ENCODE data around the gene PNISR. TPM values are rescaled to one million over a fixed set of nuclear protein-coding genes. Genes with fewer than 3 reads are reported as not detected.

The PNISR gene
- total RNA-seq, 1 experiment from 2014 or later, result 91.3 TPM

DNA sequence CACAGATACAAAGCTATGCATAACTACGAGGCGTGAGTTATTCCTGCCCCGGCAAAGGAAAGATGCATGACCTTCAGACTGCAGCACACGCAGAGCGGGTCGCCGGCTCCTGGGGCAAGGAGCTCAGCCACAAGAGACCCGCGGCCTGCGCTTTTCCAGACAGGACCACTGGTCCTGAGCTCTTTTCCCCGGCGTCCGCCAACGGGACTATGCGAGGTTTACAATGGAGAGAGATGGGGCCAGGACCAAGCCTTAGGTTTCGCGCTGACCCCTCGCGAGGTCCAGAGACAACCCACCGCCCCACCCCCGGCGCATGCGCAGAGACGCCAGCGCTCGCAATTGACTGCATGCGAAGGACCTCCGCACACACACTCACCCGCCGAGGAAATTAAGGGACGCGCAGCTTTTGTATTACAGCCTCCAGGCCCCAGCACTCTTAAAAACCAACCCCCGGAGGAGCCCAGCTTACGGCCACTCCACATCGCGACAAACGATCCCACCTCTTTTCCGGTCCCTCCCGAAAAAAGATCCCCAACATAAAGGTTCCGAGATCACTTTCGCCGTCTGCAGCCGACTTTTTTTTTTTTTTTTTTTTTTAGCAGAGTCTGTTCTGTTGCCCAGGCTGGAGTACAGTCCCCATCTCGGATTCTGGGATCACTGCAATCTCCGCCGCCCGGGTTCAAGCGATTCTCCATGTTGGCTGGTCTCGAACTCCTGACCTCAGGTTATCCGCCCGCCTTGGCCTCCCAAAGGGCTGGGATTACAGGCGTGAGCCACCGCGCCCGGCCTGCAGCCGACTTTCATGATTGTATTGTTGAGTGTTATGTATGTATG is 31.2 kb downstream of the PNISR start, which contains the start of gene COQ3:
Gene COQ3, minus strand, starts transcription at position 498 of the 834 bp plus-strand sequence. Its CDS starts 16 bp downstream, at position 482.
- POLR2A ChIA-PET, result interaction anchor here (0.6 to 1.0 kb wide), 3 partner anchors 46 to 1303 kb away, joined by 3 to 4 read pairs (median 3); no protein-coding TSS in a partner anchor
- in situ Hi-C loops (cut with HindIII; ENCODE audit: low pct_unique_long_range_greater_than_20kb, low sequenced_read_pairs) (no loop called here), intact Hi-C loops (cut with micrococcal nuclease; ENCODE audit: unreplicated experiment) (loop anchor here (5.0 kb wide), 1 partner anchor 62 kb away; no protein-coding TSS in a partner anchor)
- Histone ChIP-seq H3K9me3 (ENCODE audit: control insufficient read depth, insufficient read depth, low read depth, low read length) (no peaks in the 10 kb centered on the region), H3K27me3 (ENCODE audit: control insufficient read depth, insufficient read depth, low read length) (no peaks in the 10 kb centered on the region), H3K4me1 (ENCODE audit: control insufficient read depth, insufficient read depth, low read length) (no peaks in the 10 kb centered on the region), H3K27ac (ENCODE audit: low read length) (peak within 1 kb of the TSS; percentile 92), H3K36me3 (ENCODE audit: control insufficient read depth, insufficient read depth, low read length) (peaks cover 14% of the 10 kb centered on the region), H3K4me3 (ENCODE audit: low read depth in 2 of 2, low read length in 2 of 2) (peak within 1 kb of the TSS; percentile 83 to 85)
- DNase-seq (ENCODE audit: low read depth, low spot score) (peak; percentile 42), ATAC-seq (peak; percentile 94)
- CTCF ChIA-PET, result interaction anchor here (0.7 kb wide), 2 partner anchors 8 to 1068 kb away, joined by 11 to 13 read pairs; no protein-coding TSS in a partner anchor
- no TSS peak for BruUV-seq (replicated peaks)
- TF ChIP-seq POLR2AphosphoS5 (IDR thresholded peaks at IDR 0.05; ENCODE audit: low read depth, low read length) (peak; percentile 88), TCF7L2 (IDR thresholded peaks at IDR 0.05; ENCODE audit: low read depth, low read length) (no peak)
- TF ChIP-seq, protein P1, sequence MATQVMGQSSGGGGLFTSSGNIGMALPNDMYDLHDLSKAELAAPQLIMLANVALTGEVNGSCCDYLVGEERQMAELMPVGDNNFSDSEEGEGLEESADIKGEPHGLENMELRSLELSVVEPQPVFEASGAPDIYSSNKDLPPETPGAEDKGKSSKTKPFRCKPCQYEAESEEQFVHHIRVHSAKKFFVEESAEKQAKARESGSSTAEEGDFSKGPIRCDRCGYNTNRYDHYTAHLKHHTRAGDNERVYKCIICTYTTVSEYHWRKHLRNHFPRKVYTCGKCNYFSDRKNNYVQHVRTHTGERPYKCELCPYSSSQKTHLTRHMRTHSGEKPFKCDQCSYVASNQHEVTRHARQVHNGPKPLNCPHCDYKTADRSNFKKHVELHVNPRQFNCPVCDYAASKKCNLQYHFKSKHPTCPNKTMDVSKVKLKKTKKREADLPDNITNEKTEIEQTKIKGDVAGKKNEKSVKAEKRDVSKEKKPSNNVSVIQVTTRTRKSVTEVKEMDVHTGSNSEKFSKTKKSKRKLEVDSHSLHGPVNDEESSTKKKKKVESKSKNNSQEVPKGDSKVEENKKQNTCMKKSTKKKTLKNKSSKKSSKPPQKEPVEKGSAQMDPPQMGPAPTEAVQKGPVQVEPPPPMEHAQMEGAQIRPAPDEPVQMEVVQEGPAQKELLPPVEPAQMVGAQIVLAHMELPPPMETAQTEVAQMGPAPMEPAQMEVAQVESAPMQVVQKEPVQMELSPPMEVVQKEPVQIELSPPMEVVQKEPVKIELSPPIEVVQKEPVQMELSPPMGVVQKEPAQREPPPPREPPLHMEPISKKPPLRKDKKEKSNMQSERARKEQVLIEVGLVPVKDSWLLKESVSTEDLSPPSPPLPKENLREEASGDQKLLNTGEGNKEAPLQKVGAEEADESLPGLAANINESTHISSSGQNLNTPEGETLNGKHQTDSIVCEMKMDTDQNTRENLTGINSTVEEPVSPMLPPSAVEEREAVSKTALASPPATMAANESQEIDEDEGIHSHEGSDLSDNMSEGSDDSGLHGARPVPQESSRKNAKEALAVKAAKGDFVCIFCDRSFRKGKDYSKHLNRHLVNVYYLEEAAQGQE (IDR thresholded peaks at IDR 0.05; ENCODE audit: insufficient read depth in 1 of 2, low read depth in 2 of 2, low read length in 1 of 2), result no peak
- TF ChIP-seq, protein P2, sequence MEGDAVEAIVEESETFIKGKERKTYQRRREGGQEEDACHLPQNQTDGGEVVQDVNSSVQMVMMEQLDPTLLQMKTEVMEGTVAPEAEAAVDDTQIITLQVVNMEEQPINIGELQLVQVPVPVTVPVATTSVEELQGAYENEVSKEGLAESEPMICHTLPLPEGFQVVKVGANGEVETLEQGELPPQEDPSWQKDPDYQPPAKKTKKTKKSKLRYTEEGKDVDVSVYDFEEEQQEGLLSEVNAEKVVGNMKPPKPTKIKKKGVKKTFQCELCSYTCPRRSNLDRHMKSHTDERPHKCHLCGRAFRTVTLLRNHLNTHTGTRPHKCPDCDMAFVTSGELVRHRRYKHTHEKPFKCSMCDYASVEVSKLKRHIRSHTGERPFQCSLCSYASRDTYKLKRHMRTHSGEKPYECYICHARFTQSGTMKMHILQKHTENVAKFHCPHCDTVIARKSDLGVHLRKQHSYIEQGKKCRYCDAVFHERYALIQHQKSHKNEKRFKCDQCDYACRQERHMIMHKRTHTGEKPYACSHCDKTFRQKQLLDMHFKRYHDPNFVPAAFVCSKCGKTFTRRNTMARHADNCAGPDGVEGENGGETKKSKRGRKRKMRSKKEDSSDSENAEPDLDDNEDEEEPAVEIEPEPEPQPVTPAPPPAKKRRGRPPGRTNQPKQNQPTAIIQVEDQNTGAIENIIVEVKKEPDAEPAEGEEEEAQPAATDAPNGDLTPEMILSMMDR (IDR thresholded peaks at IDR 0.05), result no peak

DNA sequence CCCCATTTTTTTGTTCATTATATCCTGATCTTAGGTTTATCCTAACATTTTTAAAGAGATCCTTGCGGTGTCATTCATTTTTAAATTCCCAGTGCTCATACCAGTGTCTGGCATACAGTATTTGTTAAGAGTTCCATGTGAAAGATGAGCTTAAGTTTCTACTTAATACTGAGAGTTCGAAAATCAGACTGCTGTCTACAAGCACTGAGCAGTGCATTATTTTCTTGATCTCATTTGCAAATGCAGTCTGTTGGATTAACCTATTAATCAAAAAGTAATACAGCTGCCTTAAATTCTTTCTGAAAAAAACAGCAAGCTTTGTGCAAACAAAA is 31.8 kb downstream of the PNISR start:
- H3K27me3 ChIP-seq (ENCODE audit: control insufficient read depth, insufficient read depth, low read length), result no peaks in the 10 kb centered on the region
- no peaks in the 10 kb centered on the region for H3K9me3 ChIP-seq (ENCODE audit: control insufficient read depth, insufficient read depth, low read depth, low read length)
- DNase-seq (ENCODE audit: low read depth, low spot score) (peak; percentile 5), ATAC-seq (peak; percentile 28)
- ChIA-PET CTCF (no interaction called here), POLR2A (interaction anchor here (0.8 to 1.0 kb wide), 2 partner anchors 45 to 48 kb away, joined by 3 read pairs; no protein-coding TSS in a partner anchor)
- no TSS peak for BruUV-seq (replicated peaks)
- in situ Hi-C loops (cut with HindIII; ENCODE audit: low pct_unique_long_range_greater_than_20kb, low sequenced_read_pairs) (no loop called here), intact Hi-C loops (cut with micrococcal nuclease; ENCODE audit: unreplicated experiment) (loop anchor here (5.0 kb wide), 1 partner anchor 61 kb away; no protein-coding TSS in a partner anchor)
- H3K27ac ChIP-seq (ENCODE audit: low read length), result peak overlapping the region; percentile 92
- no peaks in the 10 kb centered on the region for H3K4me1 ChIP-seq (ENCODE audit: control insufficient read depth, insufficient read depth, low read length)
- H3K36me3 ChIP-seq (ENCODE audit: control insufficient read depth, insufficient read depth, low read length), result peaks cover 8% of the 10 kb centered on the region
- TF ChIP-seq TCF7L2 (IDR thresholded peaks at IDR 0.05; ENCODE audit: low read depth, low read length) (no peak), POLR2AphosphoS5 (IDR thresholded peaks at IDR 0.05; ENCODE audit: low read depth, low read length) (no peak), SIN3A (IDR thresholded peaks at IDR 0.05; ENCODE audit: borderline replicate concordance, insufficient read depth, low read depth, low read length) (no peak)
- TF ChIP-seq, protein P1 (IDR thresholded peaks at IDR 0.05; ENCODE audit: insufficient read depth in 1 of 2, low read depth in 2 of 2, low read length in 1 of 2), result no peak
- TF ChIP-seq, protein P2 (IDR thresholded peaks at IDR 0.05), result no peak
- peak overlapping the region; percentile 83 to 85 for H3K4me3 ChIP-seq (ENCODE audit: low read depth in 2 of 2, low read length in 2 of 2)

Data from Panc1 (cell line).